ENCODE data around the gene WDSUB1.
A peak's percentile ranks its signal among the peaks of the same experiment; 100 is the strongest.

Gene WDSUB1

GRCh38 chr2:159214325-159214865 lies 72.1 kb downstream of the WDSUB1 start:
- Histone ChIP-seq H2AK5ac (ENCODE audit: low read length) (peak overlapping the region; percentile 64), H4K91ac (ENCODE audit: low read depth, low read length) (no peak overlapping the region), H3K14ac (ENCODE audit: low read length) (peak overlapping the region; percentile 61), H3K36me3 (ENCODE audit: control insufficient read depth in 1 of 2, insufficient read depth in 2 of 2, low read length in 2 of 2) (peaks cover 42 to 45% of the 10 kb centered on the region in 2 experiments), H3K4me2 (ENCODE audit: low read length) (no peak overlapping the region), H3K4ac (ENCODE audit: low read depth, low read length) (no peak overlapping the region), H3K9ac (ENCODE audit: low read length) (no peak overlapping the region), H3K18ac (ENCODE audit: low read length) (peak overlapping the region; percentile 46), H4K12ac (ENCODE audit: low read depth, low read length) (no peak overlapping the region), H2BK5ac (ENCODE audit: low read depth, low read length, poor library complexity) (no peak overlapping the region), H3K79me2 (ENCODE audit: control insufficient read depth, insufficient read depth, low read length, poor library complexity) (no peaks in the 10 kb centered on the region), H4K8ac (ENCODE audit: low read depth, low read length) (peak overlapping the region; percentile 32), H3K23ac (ENCODE audit: low read length) (no peak overlapping the region), H2BK12ac (ENCODE audit: low read length) (peak overlapping the region; percentile 37), H3K79me1 (ENCODE audit: low read length) (peaks cover 13% of the 10 kb centered on the region), H3K27ac (ENCODE audit: low read depth, low read length) (no peak overlapping the region), H3K4me3 (ENCODE audit: low read depth, low read length) (no peak overlapping the region), H2BK120ac (ENCODE audit: insufficient read depth, low read length, poor library complexity) (no peak overlapping the region), H3K27me3 (ENCODE audit: insufficient read depth, low read length) (no peaks in the 10 kb centered on the region), H2AFZ (ENCODE audit: insufficient read depth, low read length, poor library complexity) (no peak overlapping the region), H3K4me1 (ENCODE audit: control insufficient read depth in 1 of 2, insufficient read depth in 2 of 2, low read length in 2 of 2) (peaks cover 9 to 21% of the 10 kb centered on the region in 2 experiments), H3K9me3 (ENCODE audit: insufficient read depth, low read depth, low read length) (no peaks in the 10 kb centered on the region)
- no CpG with 5 or more reads among the region's 3 CpGs for WGBS (ENCODE audit: extremely low coverage, insufficient coverage, insufficient read length)
- DNase-seq = peak in 1 of 2 donors; percentile 26

- no peak overlapping the region for H3K4me3 ChIP-seq (ENCODE audit: low read depth, low read length)
- no peaks in the 10 kb centered on the region for H3K79me2 ChIP-seq (ENCODE audit: control insufficient read depth, insufficient read depth, low read length, poor library complexity)
- no peak overlapping the region for H2BK5ac ChIP-seq (ENCODE audit: low read depth, low read length, poor library complexity)
- H3K4ac ChIP-seq (ENCODE audit: low read depth, low read length) = no peak overlapping the region
- H3K14ac ChIP-seq (ENCODE audit: low read length) = no peak overlapping the region
- H3K9me3 ChIP-seq (ENCODE audit: insufficient read depth, low read depth, low read length) = no peaks in the 10 kb centered on the region
- H3K4me2 ChIP-seq (ENCODE audit: low read length) = no peak overlapping the region
- no peak overlapping the region for H4K8ac ChIP-seq (ENCODE audit: low read depth, low read length)
- no peak overlapping the region for H2BK120ac ChIP-seq (ENCODE audit: insufficient read depth, low read length, poor library complexity)
- no CpG with 5 or more reads among the region's 5 CpGs for WGBS (ENCODE audit: extremely low coverage, insufficient coverage, insufficient read length)
- peaks cover 33 to 39% of the 10 kb centered on the region in 2 experiments for H3K36me3 ChIP-seq (ENCODE audit: control insufficient read depth in 1 of 2, insufficient read depth in 2 of 2, low read length in 2 of 2)
- no peak overlapping the region for H3K18ac ChIP-seq (ENCODE audit: low read length)
- peaks cover 9 to 23% of the 10 kb centered on the region in 2 experiments for H3K4me1 ChIP-seq (ENCODE audit: control insufficient read depth in 1 of 2, insufficient read depth in 2 of 2, low read length in 2 of 2)
- H3K27ac ChIP-seq (ENCODE audit: low read depth, low read length) = peak overlapping the region; percentile 57
- no peak overlapping the region for H2BK12ac ChIP-seq (ENCODE audit: low read length)
- no peak overlapping the region for H2AFZ ChIP-seq (ENCODE audit: insufficient read depth, low read length, poor library complexity)
- no peak overlapping the region for H4K12ac ChIP-seq (ENCODE audit: low read depth, low read length)
- peak; percentile 90 to 94 for DNase-seq
- no peak overlapping the region for H2AK5ac ChIP-seq (ENCODE audit: low read length)
- H3K79me1 ChIP-seq (ENCODE audit: low read length) = peaks cover 13% of the 10 kb centered on the region
- H4K91ac ChIP-seq (ENCODE audit: low read depth, low read length) = no peak overlapping the region
- no peak overlapping the region for H3K23ac ChIP-seq (ENCODE audit: low read length)
- no peaks in the 10 kb centered on the region for H3K27me3 ChIP-seq (ENCODE audit: insufficient read depth, low read length)
- no peak overlapping the region for H3K9ac ChIP-seq (ENCODE audit: low read length)
Measured at GRCh38 chr2:159213296-159213695, 73.2 kb downstream of the WDSUB1 start.

- Histone ChIP-seq H3K4me3 (ENCODE audit: low read depth, low read length) (no peak overlapping the region), H3K79me1 (ENCODE audit: low read length) (peaks cover 13% of the 10 kb centered on the region), H2AK5ac (ENCODE audit: low read length) (peak overlapping the region; percentile 31), H3K79me2 (ENCODE audit: control insufficient read depth, insufficient read depth, low read length, poor library complexity) (no peaks in the 10 kb centered on the region), H3K4me2 (ENCODE audit: low read length) (peak overlapping the region; percentile 26), H2BK5ac (ENCODE audit: low read depth, low read length, poor library complexity) (peak overlapping the region; percentile 73), H3K9me3 (ENCODE audit: insufficient read depth, low read depth, low read length) (no peaks in the 10 kb centered on the region), H3K9ac (ENCODE audit: low read length) (no peak overlapping the region), H3K14ac (ENCODE audit: low read length) (peak overlapping the region; percentile 18), H2AFZ (ENCODE audit: insufficient read depth, low read length, poor library complexity) (no peak overlapping the region), H2BK120ac (ENCODE audit: insufficient read depth, low read length, poor library complexity) (peak overlapping the region; percentile 69), H3K4ac (ENCODE audit: low read depth, low read length) (peak overlapping the region; percentile 9), H3K4me1 (ENCODE audit: control insufficient read depth in 1 of 2, insufficient read depth in 2 of 2, low read length in 2 of 2) (peaks cover 9 to 23% of the 10 kb centered on the region in 2 experiments), H4K12ac (ENCODE audit: low read depth, low read length) (no peak overlapping the region), H3K27me3 (ENCODE audit: insufficient read depth, low read length) (no peaks in the 10 kb centered on the region), H2BK12ac (ENCODE audit: low read length) (peak overlapping the region; percentile 38), H4K8ac (ENCODE audit: low read depth, low read length) (no peak overlapping the region), H3K23ac (ENCODE audit: low read length) (no peak overlapping the region), H3K18ac (ENCODE audit: low read length) (peak overlapping the region; percentile 44), H3K27ac (ENCODE audit: low read depth, low read length) (peak overlapping the region; percentile 81), H4K91ac (ENCODE audit: low read depth, low read length) (peak overlapping the region; percentile 74), H3K36me3 (ENCODE audit: control insufficient read depth in 1 of 2, insufficient read depth in 2 of 2, low read length in 2 of 2) (peaks cover 22 to 27% of the 10 kb centered on the region in 2 experiments)
- peak in 1 of 2 donors; percentile 41 for DNase-seq
- no CpG with 5 or more reads among the region's 14 CpGs for WGBS (ENCODE audit: extremely low coverage, insufficient coverage, insufficient read length)
Measured at GRCh38 chr2:159211447-159212396, 74.8 kb downstream of the WDSUB1 start.

GRCh38 chr2:159209341-159210306 lies 76.9 kb downstream of the WDSUB1 start:
- H4K91ac ChIP-seq (ENCODE audit: low read depth, low read length) = peak overlapping the region; percentile 8
- H3K4me3 ChIP-seq (ENCODE audit: low read depth, low read length) = no peak overlapping the region
- H3K27me3 ChIP-seq (ENCODE audit: insufficient read depth, low read length) = no peaks in the 10 kb centered on the region
- H3K4me2 ChIP-seq (ENCODE audit: low read length) = no peak overlapping the region
- H3K18ac ChIP-seq (ENCODE audit: low read length) = no peak overlapping the region
- WGBS (ENCODE audit: extremely low coverage, insufficient coverage, insufficient read length) = no CpG with 5 or more reads among the region's 15 CpGs
- H3K27ac ChIP-seq (ENCODE audit: low read depth, low read length) = no peak overlapping the region
- no peaks in the 10 kb centered on the region for H3K9me3 ChIP-seq (ENCODE audit: insufficient read depth, low read depth, low read length)
- peaks cover 13 to 23% of the 10 kb centered on the region in 2 experiments for H3K36me3 ChIP-seq (ENCODE audit: control insufficient read depth in 1 of 2, insufficient read depth in 2 of 2, low read length in 2 of 2)
- H3K23ac ChIP-seq (ENCODE audit: low read length) = no peak overlapping the region
- H4K8ac ChIP-seq (ENCODE audit: low read depth, low read length) = no peak overlapping the region
- H2BK12ac ChIP-seq (ENCODE audit: low read length) = no peak overlapping the region
- DNase-seq = no peak
- H3K14ac ChIP-seq (ENCODE audit: low read length) = no peak overlapping the region
- no peak overlapping the region for H2AFZ ChIP-seq (ENCODE audit: insufficient read depth, low read length, poor library complexity)
- peaks cover 13% of the 10 kb centered on the region for H3K79me1 ChIP-seq (ENCODE audit: low read length)
- no peak overlapping the region for H2BK120ac ChIP-seq (ENCODE audit: insufficient read depth, low read length, poor library complexity)
- H2AK5ac ChIP-seq (ENCODE audit: low read length) = no peak overlapping the region
- H3K4me1 ChIP-seq (ENCODE audit: control insufficient read depth in 1 of 2, insufficient read depth in 2 of 2, low read length in 2 of 2) = peaks cover 9 to 23% of the 10 kb centered on the region in 2 experiments
- H4K12ac ChIP-seq (ENCODE audit: low read depth, low read length) = no peak overlapping the region
- no peaks in the 10 kb centered on the region for H3K79me2 ChIP-seq (ENCODE audit: control insufficient read depth, insufficient read depth, low read length, poor library complexity)
- no peak overlapping the region for H3K9ac ChIP-seq (ENCODE audit: low read length)
- H2BK5ac ChIP-seq (ENCODE audit: low read depth, low read length, poor library complexity) = no peak overlapping the region
- H3K4ac ChIP-seq (ENCODE audit: low read depth, low read length) = no peak overlapping the region
